A549 treated with ZK216348 at 1 μM for 4 hours (cell line): ENCODE measurements around the gene PGGT1B. TPM values are rescaled to one million over a fixed set of nuclear protein-coding genes. Genes with fewer than 3 reads are reported as not detected.

ENCODE experiments used
- total RNA-seq: library from RNA; stranded (reverse); fragments of 200-300 nt; extraction: Qiagen RNA extraction; gene quantifications from 5 replicates; pipeline ENCODE4 v1.2.3, GENCODE V29; 2022; ENCODE audit warnings: low read depth

PGGT1B gene
- 17.6 to 25.0 TPM (median 20.8 TPM) in 5 replicates for total RNA-seq

GRCh38 chr5:115262321-115263077 is at the start of gene PGGT1B:
TSS of gene PGGT1B (minus strand) at chr5:115262877. CDS start at chr5:115262851, 26 bp downstream.

GRCh38 chr5:115296124-115297022 is 33.7 kb upstream of the PGGT1B start, which contains the start of gene CCDC112:
TSS of gene CCDC112 (minus strand) at chr5:115296654. CDS start at chr5:115296543, 111 bp downstream.

GRCh38 chr5:115169487-115170133 is 93.1 kb downstream of the PGGT1B start, which contains the start of gene TRIM36:
TSS of gene TRIM36 (minus strand) at chr5:115169908. CDS start at chr5:115169634, 274 bp downstream.

Other genes starting within 250 kb of the PGGT1B start
- gene TRIM36, start 93.0 kb downstream of the PGGT1B start, total RNA-seq = 2.0 to 2.6 TPM (median 2.1 TPM) in 5 replicates
- gene CCDC112, start 33.8 kb upstream of the PGGT1B start, total RNA-seq = 5.8 to 16.6 TPM (median 8.5 TPM) in 5 replicates